IPS DF 4.7 (cell line): Measurements from ENCODE around the gene CDH13.

Source experiments
- DNase-seq: peaks from one replicate; pipeline ENCODE4 v3.0.0-alpha.2; 2013; ENCODE audit warnings: low spot score; ENCODE audit errors: extremely low read depth

The CDH13 gene

GRCh38 chr16:83109490-83110125 lies 482.8 kb downstream of the CDH13 start:
- no peak for DNase-seq

GRCh38 chr16:83110269-83110668 lies 483.5 kb downstream of the CDH13 start:
- DNase-seq = no peak

- peak; percentile 25 for DNase-seq
Observed at GRCh38 chr16:83113317-83113716, 486.5 kb downstream of the CDH13 start.

GRCh38 chr16:83113811-83114210 lies 487.0 kb downstream of the CDH13 start:
- DNase-seq = no peak

GRCh38 chr16:83115491-83116232 lies 488.9 kb downstream of the CDH13 start:
- no peak for DNase-seq

- DNase-seq = no peak
Observed at GRCh38 chr16:83116274-83116892, 489.6 kb downstream of the CDH13 start.

GRCh38 chr16:83117810-83118209 lies 491.0 kb downstream of the CDH13 start:
- DNase-seq = no peak

- no peak for DNase-seq
Observed at GRCh38 chr16:83118365-83118764, 491.6 kb downstream of the CDH13 start.

GRCh38 chr16:83125999-83126568 lies 499.3 kb downstream of the CDH13 start:
- DNase-seq = no peak

GRCh38 chr16:83128041-83128440 lies 501.3 kb downstream of the CDH13 start:
- no peak for DNase-seq

- DNase-seq = no peak
Observed at GRCh38 chr16:83130039-83130438, 503.3 kb downstream of the CDH13 start.

GRCh38 chr16:83134638-83135037 lies 507.9 kb downstream of the CDH13 start:
- no peak for DNase-seq

- no peak for DNase-seq
Observed at GRCh38 chr16:83136419-83136818, 509.6 kb downstream of the CDH13 start.

GRCh38 chr16:83136924-83137323 lies 510.2 kb downstream of the CDH13 start:
- no peak for DNase-seq

- DNase-seq = no peak
Observed at GRCh38 chr16:83137326-83137781, 510.6 kb downstream of the CDH13 start.

- no peak for DNase-seq
Observed at GRCh38 chr16:83137894-83138293, 511.1 kb downstream of the CDH13 start.

- no peak for DNase-seq
Observed at GRCh38 chr16:83138512-83138911, 511.7 kb downstream of the CDH13 start.

GRCh38 chr16:83138976-83139690 lies 512.4 kb downstream of the CDH13 start:
- DNase-seq = no peak

GRCh38 chr16:83143788-83144187 lies 517.0 kb downstream of the CDH13 start:
- no peak for DNase-seq

- DNase-seq = no peak
Observed at GRCh38 chr16:83145297-83145696, 518.5 kb downstream of the CDH13 start.

GRCh38 chr16:83147244-83147643 lies 520.5 kb downstream of the CDH13 start:
- DNase-seq = no peak
